ENCODE data around the gene PTPN20.

DNA sequence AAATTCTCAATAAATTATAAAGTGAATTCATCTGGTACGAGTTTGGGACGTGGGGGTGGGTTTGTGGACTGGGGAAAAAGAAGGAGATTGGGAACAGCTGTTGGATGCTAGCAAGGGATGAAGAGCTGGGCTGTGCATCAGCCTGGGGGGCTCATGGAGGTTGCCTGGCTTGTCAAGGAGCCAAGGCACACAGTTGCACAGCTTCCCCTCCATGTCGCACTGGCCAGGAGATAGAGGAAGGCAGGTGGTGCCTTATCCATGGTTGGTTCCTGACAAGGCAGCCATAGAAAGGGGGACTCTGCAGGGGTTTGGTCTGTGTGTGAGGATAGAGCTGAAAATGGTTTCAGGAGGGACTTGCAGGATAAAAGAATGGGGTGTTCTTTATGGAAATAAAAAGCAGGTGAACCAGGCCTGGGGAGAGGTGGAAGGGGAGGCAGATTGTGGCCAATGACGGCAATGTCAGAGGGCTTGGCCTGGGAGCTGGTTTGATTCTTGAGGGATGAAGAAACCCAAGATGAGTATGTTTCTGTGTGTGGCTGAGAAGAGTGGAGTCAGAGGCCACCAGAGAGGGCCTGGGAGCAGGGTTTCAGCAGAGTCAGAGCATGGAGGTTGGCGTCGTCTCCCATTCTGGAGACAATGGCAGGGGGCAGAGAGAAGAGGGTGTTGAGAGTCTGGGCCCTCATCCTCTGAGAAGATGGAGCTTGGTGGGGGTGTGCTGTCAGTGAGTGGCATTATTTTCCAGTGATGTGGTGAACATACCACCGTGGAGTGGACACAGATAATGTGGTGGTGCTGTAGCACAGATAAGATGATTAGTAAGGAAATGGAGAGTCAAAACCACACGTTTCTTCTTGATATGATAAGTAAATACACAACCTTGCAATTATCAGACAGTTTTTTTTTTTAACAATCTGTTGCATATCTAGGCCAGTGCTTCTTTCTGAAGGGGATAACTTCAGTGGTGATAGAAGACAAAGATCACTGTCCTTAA, 108.2 kb downstream of the PTPN20 start:
- TF ChIP-seq NFIC (IDR thresholded peaks at IDR 0.05) = no peak
- TF ChIP-seq CEBPB (IDR thresholded peaks at IDR 0.05) = no peak
- no peak for TF ChIP-seq RAD21 (IDR thresholded peaks at IDR 0.05; ENCODE audit: low read depth)
- no peak for TF ChIP-seq EGR1 (IDR thresholded peaks at IDR 0.05)
- TF ChIP-seq TAF1 (IDR thresholded peaks at IDR 0.05; ENCODE audit: low read depth) = no peak
- TF ChIP-seq, protein P1, sequence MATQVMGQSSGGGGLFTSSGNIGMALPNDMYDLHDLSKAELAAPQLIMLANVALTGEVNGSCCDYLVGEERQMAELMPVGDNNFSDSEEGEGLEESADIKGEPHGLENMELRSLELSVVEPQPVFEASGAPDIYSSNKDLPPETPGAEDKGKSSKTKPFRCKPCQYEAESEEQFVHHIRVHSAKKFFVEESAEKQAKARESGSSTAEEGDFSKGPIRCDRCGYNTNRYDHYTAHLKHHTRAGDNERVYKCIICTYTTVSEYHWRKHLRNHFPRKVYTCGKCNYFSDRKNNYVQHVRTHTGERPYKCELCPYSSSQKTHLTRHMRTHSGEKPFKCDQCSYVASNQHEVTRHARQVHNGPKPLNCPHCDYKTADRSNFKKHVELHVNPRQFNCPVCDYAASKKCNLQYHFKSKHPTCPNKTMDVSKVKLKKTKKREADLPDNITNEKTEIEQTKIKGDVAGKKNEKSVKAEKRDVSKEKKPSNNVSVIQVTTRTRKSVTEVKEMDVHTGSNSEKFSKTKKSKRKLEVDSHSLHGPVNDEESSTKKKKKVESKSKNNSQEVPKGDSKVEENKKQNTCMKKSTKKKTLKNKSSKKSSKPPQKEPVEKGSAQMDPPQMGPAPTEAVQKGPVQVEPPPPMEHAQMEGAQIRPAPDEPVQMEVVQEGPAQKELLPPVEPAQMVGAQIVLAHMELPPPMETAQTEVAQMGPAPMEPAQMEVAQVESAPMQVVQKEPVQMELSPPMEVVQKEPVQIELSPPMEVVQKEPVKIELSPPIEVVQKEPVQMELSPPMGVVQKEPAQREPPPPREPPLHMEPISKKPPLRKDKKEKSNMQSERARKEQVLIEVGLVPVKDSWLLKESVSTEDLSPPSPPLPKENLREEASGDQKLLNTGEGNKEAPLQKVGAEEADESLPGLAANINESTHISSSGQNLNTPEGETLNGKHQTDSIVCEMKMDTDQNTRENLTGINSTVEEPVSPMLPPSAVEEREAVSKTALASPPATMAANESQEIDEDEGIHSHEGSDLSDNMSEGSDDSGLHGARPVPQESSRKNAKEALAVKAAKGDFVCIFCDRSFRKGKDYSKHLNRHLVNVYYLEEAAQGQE (IDR thresholded peaks at IDR 0.05; ENCODE audit: low read depth) = no peak
- no peak for TF ChIP-seq CREB1 (IDR thresholded peaks at IDR 0.05; ENCODE audit: low read depth)
- TF ChIP-seq EP300 (IDR thresholded peaks at IDR 0.05; ENCODE audit: borderline replicate concordance) = no peak
- no peak for TF ChIP-seq ZBTB7A (IDR thresholded peaks at IDR 0.05; ENCODE audit: low read depth)
- no peak for TF ChIP-seq YY1 (IDR thresholded peaks at IDR 0.05; ENCODE audit: low read depth)
- TF ChIP-seq, protein P2, sequence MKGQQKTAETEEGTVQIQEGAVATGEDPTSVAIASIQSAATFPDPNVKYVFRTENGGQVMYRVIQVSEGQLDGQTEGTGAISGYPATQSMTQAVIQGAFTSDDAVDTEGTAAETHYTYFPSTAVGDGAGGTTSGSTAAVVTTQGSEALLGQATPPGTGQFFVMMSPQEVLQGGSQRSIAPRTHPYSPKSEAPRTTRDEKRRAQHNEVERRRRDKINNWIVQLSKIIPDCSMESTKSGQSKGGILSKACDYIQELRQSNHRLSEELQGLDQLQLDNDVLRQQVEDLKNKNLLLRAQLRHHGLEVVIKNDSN (IDR thresholded peaks at IDR 0.05) = no peak
- TF ChIP-seq TEAD4 (IDR thresholded peaks at IDR 0.05) = no peak
- TF ChIP-seq, protein P3, sequence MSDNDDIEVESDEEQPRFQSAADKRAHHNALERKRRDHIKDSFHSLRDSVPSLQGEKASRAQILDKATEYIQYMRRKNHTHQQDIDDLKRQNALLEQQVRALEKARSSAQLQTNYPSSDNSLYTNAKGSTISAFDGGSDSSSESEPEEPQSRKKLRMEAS (IDR thresholded peaks at IDR 0.05) = no peak
- TF ChIP-seq TCF12 (IDR thresholded peaks at IDR 0.05; ENCODE audit: low read depth) = no peak

Data from Ishikawa (cell line).